ENCODE data around the gene ZKSCAN3. TPM values are rescaled to one million over a fixed set of nuclear protein-coding genes. Genes with fewer than 3 reads are reported as not detected.
"Not testable (repeated sequence)": the region's sequence is repeated elsewhere in the genome, so short reads cannot be mapped to it uniquely, and the experiment has no call there.

Gene ZKSCAN3
- total RNA-seq, 2 experiments from 2014 or later, result 3.2 to 6.7 TPM

DNA sequence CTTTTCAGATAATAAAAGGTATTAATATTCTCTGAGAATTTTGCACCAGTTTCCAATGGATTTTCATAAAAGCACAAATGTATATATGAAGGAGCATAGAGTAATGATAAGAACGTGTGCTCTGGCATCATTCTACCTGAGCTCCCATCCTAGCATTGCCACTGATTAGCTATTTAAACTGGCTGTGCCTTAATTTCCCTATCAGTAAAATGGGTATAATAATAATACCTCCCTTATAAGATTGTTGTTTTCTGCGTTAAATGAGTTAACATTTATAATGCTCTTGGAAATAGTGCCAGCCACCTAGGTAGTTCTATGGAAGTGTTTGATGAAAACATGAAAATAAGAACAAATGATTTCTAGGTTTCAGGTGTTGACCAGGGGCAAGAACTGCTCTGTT lies 11.2 kb downstream of the ZKSCAN3 start:
- Histone ChIP-seq H3K9me3 (ENCODE audit: low read length) (peaks cover 13% of the 10 kb centered on the region), H3K4me2 (ENCODE audit: low read length) (no peak overlapping the region), H3K36me3 (ENCODE audit: insufficient read depth, low read length) (peaks cover 11% of the 10 kb centered on the region), H4K20me1 (ENCODE audit: insufficient read depth, low read length) (no peaks in the 10 kb centered on the region), H3K9me2 (ENCODE audit: insufficient read depth, low read length) (no peaks in the 10 kb centered on the region), H3K4me3 (ENCODE audit: low read depth, low read length, poor library complexity, severe bottlenecking) (no peak overlapping the region), H3K27ac (ENCODE audit: low read depth, low read length, poor library complexity, severe bottlenecking) (no peak overlapping the region), H2AFZ (ENCODE audit: low read length) (no peak overlapping the region), H3K79me2 (ENCODE audit: insufficient read depth, low read depth, low read length) (no peaks in the 10 kb centered on the region), H3K4me1 (ENCODE audit: insufficient read depth, low read length, poor library complexity, severe bottlenecking) (peaks cover under 1% of the 10 kb centered on the region)
- no TSS peak for BruUV-seq (replicated peaks)
- intact Hi-C loops (cut with micrococcal nuclease; ENCODE audit: unreplicated experiment), result no loop called here
- no peak for DNase-seq (ENCODE audit: low spot score)
- POLR2A ChIA-PET, result interaction anchor here (0.6 kb wide), 1 partner anchor 229 kb away, joined by 3 read pairs; no protein-coding TSS in a partner anchor
- TF ChIP-seq EZH2phosphoT487 (IDR thresholded peaks at IDR 0.05; ENCODE audit: borderline replicate concordance, low read depth, low read length), result no peak
- TF ChIP-seq, protein P1, sequence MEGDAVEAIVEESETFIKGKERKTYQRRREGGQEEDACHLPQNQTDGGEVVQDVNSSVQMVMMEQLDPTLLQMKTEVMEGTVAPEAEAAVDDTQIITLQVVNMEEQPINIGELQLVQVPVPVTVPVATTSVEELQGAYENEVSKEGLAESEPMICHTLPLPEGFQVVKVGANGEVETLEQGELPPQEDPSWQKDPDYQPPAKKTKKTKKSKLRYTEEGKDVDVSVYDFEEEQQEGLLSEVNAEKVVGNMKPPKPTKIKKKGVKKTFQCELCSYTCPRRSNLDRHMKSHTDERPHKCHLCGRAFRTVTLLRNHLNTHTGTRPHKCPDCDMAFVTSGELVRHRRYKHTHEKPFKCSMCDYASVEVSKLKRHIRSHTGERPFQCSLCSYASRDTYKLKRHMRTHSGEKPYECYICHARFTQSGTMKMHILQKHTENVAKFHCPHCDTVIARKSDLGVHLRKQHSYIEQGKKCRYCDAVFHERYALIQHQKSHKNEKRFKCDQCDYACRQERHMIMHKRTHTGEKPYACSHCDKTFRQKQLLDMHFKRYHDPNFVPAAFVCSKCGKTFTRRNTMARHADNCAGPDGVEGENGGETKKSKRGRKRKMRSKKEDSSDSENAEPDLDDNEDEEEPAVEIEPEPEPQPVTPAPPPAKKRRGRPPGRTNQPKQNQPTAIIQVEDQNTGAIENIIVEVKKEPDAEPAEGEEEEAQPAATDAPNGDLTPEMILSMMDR (conservative IDR thresholded peaks at IDR 0.05; ENCODE audit: low read length), result no peak
- CTCF ChIA-PET (ENCODE audit: unreplicated experiment), result no interaction called here

- H3K36me3 ChIP-seq (ENCODE audit: insufficient read depth, low read length), result peaks cover 12% of the 10 kb centered on the region
- H3K9me3 ChIP-seq (ENCODE audit: low read length); H3K9me2 ChIP-seq (ENCODE audit: insufficient read depth, low read length); BruUV-seq (replicated peaks); DNase-seq (ENCODE audit: low spot score); H4K20me1 ChIP-seq (ENCODE audit: insufficient read depth, low read length); POLR2A ChIA-PET; H3K27ac ChIP-seq (ENCODE audit: low read depth, low read length, poor library complexity, severe bottlenecking); H3K4me2 ChIP-seq (ENCODE audit: low read length); H2AFZ ChIP-seq (ENCODE audit: low read length); H3K4me1 ChIP-seq (ENCODE audit: insufficient read depth, low read length, poor library complexity, severe bottlenecking); H3K4me3 ChIP-seq (ENCODE audit: low read depth, low read length, poor library complexity, severe bottlenecking); CTCF ChIA-PET (ENCODE audit: unreplicated experiment); intact Hi-C loops (cut with micrococcal nuclease; ENCODE audit: unreplicated experiment); H3K79me2 ChIP-seq (ENCODE audit: insufficient read depth, low read depth, low read length): not testable (repeated sequence)
These were observed 15.8 kb downstream of the ZKSCAN3 start for GRCh38 chr6:28365590-28365989.

DNA sequence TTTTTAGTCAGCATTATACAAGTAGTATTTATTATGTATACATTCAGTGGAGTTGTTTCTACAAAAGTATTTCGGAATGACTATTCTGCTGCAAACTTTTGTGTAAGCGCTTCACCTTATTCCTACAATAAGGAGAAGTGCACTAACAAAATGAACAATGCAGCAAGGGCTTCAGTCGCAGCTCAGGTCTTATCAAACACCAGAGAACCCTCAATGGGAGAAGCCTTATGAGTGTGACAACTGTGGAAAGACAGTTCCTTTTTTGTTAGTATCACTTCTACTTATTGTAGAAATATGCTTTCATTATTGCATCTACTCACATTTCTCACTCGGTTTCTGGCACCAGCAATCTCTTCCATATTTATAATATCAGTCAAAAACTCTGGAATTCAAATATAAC lies 18.8 kb downstream of the ZKSCAN3 start:
- no peak overlapping the region for H2AFZ ChIP-seq (ENCODE audit: low read length)
- TF ChIP-seq, protein P1 (conservative IDR thresholded peaks at IDR 0.05; ENCODE audit: low read length), result no peak
- TF ChIP-seq EZH2phosphoT487 (IDR thresholded peaks at IDR 0.05; ENCODE audit: borderline replicate concordance, low read depth, low read length), result no peak
- no peak overlapping the region for H3K4me3 ChIP-seq (ENCODE audit: low read depth, low read length, poor library complexity, severe bottlenecking)
- peaks cover 12% of the 10 kb centered on the region for H3K36me3 ChIP-seq (ENCODE audit: insufficient read depth, low read length)
- no peak overlapping the region for H3K27ac ChIP-seq (ENCODE audit: low read depth, low read length, poor library complexity, severe bottlenecking)
- no peaks in the 10 kb centered on the region for H3K9me3 ChIP-seq (ENCODE audit: low read length)
- POLR2A ChIA-PET, result no interaction called here
- no peak for DNase-seq (ENCODE audit: low spot score)
- CTCF ChIA-PET (ENCODE audit: unreplicated experiment), result no interaction called here
- peaks cover 7% of the 10 kb centered on the region for H3K4me1 ChIP-seq (ENCODE audit: insufficient read depth, low read length, poor library complexity, severe bottlenecking)
- intact Hi-C loops (cut with micrococcal nuclease; ENCODE audit: unreplicated experiment), result no loop called here
- no peaks in the 10 kb centered on the region for H3K9me2 ChIP-seq (ENCODE audit: insufficient read depth, low read length)
- no peaks in the 10 kb centered on the region for H4K20me1 ChIP-seq (ENCODE audit: insufficient read depth, low read length)
- no peak overlapping the region for H3K4me2 ChIP-seq (ENCODE audit: low read length)
- no peaks in the 10 kb centered on the region for H3K79me2 ChIP-seq (ENCODE audit: insufficient read depth, low read depth, low read length)
- BruUV-seq (replicated peaks), result no TSS peak
